MM.1S (cell line): Measurements from ENCODE around the gene KCNMA1.

Source experiments
- EZH2 ChIP-seq: fragments of 300-600 bp; sonication (generic); optimal IDR thresholded peaks from 2 replicates; pipeline ENCODE3; 2017; ENCODE audit warnings: low read depth, mild to moderate bottlenecking, antibody characterized with exemption, low read length, mixed read lengths
- EZH2phosphoT487 ChIP-seq: fragments of 300-600 bp; sonication (generic); IDR thresholded peaks from 2 replicates; pipeline ENCODE4 v1.6.1; 2018; ENCODE audit warnings: antibody characterized with exemption, low read length

DNA sequence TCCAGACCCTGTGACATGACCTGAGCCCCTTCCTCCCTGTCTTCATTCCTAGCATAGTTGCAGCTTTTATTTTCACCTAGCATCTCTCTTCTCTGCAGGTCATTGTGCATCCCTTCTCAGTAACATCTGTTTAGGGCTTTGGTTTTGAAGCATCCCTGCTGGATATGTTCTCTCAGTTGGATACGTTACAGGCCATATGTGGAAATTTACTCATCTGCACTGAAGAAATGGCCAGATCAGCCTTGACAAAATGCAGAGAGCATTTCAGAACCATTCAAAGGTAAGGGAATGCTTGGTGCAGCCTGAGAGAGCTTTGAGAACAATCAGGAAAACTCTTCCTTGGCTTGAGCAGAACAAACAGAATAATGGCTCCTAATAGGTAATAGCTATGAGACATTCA is 647.0 kb downstream of the KCNMA1 start:
- TF ChIP-seq EZH2 (no peak), EZH2phosphoT487 (no peak)
